Activated T-cell treated with anti-CD3 and anti-CD28 coated beads for 4 hours (primary cell): ENCODE measurements around the gene GM2A.

Source experiments
- DNase-seq: peaks from one replicate; pipeline ENCODE4 v3.0.0-alpha.2; 2020

Gene GM2A

DNA sequence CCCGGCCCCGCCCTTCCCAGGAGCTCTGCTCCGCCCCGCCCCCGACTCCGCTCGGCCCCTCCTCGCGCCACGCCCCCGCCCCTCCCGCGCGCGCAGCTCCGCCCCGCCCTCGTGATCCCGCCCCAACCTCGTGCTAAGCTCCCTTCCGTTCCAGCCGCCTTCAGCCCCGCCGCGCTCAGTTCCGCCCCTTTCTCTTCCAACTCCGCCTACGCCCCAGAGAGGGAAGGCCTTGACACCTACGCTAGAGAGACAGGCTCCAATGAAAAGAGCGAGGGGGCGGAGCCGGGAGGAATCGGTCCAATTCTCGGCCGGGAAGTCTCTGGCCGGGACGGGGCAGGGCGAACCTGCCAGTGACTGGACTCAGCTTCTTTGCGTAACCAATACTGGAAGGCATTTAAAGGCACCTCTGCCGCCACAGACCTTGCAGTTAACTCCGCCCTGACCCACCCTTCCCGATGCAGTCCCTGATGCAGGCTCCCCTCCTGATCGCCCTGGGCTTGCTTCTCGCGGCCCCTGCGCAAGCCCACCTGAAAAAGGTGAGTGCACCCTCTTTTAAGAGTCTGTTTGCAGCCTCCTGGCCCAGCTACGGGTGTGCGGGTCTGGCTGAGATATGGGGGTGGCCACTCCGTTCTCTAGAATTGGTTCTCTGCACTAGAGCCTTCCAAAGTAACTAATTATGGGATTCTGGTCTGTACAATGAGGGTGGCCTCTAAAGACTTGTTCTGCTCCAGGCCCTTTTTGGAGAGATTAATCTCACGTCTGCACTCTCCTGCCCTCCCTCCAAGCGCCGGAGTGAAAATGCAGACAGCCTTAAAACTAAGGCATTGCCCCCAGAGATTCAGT, at the start of gene GM2A:
Gene GM2A, plus strand, starts transcription at position 424 of the 843 bp plus-strand sequence. Its CDS starts 32 bp downstream, at position 456.
- peak; percentile 97 for DNase-seq

DNA sequence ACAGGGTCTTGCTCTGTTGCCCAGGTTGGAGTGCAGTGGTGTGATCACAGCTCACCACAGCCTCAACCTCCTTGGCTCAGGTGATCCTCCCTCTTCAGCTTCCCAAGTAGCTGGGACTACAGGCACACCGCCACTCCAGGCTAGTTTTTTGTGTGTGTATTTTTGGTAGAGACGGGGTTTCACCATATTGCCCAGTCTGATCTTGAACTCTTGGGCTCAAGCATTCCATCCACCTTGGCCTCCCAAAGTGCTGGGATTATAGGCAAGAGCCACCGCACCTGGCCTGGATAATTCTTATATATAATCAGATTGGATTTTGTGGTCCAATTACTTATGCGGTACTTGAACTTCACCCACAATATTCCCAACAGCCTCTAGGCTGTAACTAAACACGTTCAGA, 48.9 kb upstream of the GM2A start:
- no peak for DNase-seq

DNA sequence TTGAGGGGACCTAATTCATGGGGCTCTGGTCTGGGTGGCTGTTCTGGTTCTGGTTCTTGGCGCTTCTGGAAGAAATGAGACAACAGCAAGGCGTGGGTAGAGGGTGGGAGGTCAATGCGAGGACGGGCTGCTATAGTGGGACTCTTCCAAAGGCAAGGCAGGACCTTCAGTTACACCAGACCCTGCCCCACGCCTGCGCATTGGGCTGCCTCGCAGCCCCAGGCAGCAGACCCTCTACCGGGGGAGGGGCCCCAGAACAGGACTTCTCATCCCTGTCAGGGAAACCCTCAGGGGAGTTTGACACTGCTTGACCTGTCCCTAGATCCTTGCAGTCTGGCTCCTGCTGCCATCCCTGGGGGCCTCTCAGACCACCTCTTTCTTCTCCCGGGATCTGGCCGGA, 47.6 kb upstream of the GM2A start:
- DNase-seq: no peak

DNA sequence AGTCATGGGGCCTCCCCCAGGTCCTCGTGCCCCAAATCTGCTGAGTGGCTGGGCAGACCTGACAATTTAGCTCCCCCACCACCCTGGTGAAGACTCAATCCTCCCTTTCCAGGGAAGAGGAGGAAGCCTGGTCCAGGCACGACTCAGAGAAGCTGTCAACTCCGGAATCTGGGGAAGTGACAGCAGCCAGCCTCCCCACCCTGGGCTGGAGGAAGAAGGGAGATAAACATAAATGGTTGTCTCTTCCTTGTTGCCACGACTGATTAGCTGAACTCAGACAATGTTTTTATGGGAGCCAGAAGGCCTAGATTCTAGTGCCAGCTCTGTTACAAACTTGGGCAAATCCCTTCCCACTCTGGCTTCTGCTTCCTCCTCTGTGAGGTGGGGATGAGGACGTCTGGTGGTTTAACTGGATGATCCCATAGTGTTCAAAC, 44.5 kb upstream of the GM2A start:
- no peak for DNase-seq

DNA sequence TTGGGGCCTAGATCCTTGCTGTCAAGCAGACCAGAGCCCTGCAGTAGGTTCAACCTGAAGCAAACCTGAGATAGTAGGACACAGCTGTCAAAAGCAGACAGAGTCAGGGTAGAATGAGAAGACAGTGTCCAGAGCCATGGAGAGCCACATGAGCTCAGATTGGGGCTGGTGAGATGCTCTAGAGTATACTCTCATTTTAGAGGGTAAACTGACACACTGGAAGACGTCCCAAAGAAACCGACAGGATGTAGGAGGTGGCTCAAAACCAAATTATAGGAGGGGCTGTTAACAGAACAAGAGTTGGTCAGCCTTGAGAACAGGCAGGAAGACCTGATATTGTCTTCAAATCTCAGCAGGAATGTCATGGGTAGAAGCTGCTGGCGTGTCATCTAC, 40.6 kb upstream of the GM2A start:
- DNase-seq: no peak

DNA sequence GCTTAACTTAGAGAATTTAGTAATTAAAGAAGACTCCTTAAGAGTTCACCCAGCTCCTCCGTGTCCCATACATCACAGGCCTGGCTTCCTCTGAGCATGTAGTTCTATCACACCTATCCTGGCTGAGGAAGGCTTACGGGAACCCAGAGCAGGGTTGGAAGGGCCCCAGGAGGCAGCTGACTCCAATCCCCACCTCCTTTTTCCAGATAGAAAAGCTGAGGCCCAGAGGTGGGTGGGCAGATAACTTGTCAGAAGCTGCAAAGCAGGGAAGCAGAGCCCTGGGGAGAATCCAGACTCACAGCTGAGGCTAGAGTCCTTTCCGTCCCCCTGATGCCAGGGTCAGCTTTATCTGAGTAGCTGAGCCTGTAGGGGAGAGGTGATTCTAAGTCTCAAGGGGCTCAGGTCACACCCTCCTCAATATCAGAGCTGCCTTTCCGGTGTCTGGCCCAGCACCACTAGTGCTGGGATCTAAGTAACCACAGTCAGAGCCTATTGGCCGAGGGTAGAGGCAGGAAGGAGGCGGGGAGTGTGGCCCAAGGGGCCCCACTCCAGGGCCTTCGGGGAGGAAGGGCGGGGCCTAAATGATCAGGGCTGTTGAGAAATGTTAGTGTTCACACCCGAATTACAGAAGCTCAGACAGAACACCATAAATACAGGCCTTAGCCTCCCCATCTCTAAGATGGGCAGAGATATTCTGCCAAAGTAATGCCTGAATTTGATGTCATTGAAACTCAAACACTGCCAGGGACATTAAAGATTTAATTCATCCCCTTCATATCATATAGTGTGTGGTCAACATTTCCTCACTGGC, 39.0 kb upstream of the GM2A start:
- peak; percentile 64 for DNase-seq

DNA sequence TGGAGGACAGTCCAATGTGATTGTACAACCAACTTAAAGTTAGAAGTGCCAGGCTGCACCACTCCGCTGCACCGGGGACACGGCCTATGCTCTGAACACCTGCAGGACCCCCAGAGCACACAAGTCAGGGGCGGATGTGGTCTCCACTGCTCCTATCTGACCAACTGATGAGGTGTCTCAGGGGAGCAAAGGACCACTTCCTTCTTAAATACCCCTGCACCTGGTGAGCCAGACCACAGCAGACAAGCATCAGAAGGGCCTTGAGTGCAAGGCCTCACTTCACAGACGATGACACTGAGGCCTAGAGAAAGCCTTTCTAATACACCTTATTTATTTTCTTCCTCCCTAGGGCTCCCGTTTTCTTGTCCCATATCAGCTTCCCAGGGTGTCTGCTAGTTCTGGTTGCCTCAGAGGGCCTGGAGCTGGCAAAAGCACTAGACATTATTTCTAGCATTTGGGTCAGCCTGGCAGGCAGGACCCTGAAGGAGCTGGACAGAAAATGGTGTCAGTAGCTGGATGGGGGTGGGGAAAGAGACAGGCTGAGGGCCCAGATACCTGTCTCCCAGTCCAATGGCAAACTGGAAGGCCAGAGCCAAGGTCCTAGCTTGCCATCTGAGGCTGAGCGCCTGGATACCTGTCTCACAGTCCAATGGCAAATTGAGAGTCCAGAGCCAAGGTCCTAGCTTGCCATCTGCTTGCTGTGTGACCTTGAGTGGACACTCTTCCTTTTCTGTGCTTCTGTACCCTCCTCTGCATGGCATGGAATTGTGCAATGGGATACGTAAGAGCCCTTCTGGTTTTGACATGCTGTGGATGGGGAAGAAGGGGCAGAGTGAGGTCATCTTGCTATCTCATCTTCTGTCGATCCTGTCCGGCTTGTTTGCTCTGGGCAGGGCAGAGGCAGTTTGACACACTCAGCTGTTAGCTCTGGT, 38.1 kb upstream of the GM2A start:
- DNase-seq: no peak

DNA sequence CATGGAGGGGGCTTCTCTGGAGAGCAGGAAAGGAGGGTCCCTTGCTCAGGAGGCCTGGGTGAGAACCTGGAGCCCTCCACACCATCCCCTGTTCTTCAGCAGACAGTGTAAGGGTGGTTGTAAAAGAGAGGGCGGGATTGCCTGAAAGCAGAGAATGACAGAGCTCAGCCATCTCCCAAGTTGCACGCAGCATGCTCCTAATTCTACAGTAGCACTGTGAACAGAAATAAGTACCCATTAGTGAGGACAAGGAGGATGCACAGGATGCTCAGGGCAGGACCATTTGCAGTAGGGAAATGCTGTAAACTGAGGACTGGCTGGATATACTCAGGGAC, 37.5 kb upstream of the GM2A start:
- DNase-seq: no peak

DNA sequence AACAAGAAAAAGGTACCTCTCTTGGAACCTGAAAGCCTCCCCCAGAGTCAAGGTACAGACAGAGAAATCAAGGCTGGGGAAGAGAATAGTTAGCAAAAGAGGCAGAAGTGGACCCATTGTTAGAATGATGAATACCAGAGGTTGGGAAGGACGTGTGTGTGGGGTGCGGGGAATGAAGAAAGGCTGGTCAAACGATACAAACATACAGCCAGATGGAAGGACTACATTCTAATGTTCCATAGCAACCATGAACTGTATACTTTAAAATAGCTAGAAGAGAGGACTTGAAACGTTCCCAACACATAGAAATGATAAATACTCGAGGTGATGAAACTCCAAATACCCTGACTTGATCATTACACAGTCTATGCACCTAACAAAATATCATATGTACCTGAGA, 36.2 kb upstream of the GM2A start:
- no peak for DNase-seq

DNA sequence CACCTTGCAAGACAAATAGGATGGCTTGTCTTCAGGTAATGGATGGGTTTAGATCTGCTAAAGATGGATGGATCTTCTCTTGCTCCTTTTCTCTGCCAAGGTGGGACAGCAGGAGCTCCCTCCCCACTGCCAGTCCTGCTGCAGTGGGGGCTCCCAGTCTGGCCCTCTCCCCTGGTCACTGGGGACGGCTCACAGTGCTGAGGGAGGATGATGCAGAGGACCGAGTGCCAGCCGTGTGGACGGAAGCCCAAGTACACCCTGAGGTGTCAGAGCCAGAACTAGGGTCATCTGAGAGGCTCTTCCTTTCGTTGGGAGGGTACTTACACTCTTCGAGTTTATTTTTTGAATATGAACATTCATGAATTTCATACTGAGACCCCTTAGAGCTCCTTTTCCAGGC, 34.8 kb upstream of the GM2A start:
- no peak for DNase-seq

DNA sequence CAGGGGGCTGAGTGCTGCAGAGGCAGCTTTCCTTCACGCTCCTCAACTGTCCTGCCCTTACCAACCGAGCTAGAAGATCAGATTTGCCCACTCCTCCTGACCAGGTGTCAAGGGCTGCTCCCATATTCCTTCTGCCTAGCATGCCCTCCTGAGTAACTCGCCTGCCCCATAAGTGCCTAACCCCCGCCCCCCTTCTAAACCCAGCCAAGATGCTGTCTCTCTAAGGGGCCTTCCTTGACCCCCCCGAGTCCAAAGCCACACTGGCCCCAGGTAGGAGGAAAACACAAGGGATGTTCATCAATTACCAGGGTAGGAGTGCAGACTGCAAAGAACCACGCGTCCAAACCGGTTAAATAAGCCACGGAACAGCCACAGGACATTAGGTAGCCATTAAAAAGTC, 33.8 kb upstream of the GM2A start:
- DNase-seq: no peak

DNA sequence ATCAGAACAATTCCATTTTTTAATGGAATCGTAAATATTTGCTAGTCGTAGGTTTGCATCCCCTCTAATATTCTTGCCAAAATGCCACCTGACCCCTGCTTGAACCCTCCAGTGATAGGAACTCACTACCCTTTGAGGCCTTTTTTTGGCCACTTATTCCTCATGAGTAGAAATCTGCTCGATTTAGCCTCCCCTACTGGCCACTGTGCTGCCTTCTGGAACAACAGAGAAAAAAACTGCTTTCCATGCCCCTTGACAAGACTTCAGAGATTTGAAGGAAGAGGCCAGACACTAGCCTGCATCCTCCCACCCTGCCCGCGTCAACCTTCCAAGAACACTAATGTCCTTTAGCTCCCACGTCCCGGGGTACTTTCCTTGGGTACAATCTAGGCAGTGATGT, 33.2 kb upstream of the GM2A start:
- DNase-seq: no peak

DNA sequence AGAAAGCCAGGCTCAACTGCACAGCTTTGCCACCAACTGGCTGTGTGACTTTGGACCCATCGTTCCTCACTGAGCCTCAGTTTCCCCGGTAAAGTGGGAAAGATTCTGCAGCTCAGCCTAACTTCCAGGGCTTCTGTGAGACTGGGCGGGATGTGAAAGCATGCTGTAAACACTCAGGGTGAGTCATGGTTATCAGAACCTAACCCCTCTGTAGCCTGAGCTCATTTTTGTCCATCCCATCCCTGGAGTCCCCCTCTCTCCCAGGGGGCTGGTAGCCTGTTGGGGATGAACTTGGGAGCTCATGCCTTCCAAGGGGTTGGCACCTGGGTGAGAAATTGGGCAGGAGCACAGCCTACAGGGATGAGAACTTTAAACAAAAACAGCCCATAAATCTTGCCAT, 31.4 kb upstream of the GM2A start:
- no peak for DNase-seq

DNA sequence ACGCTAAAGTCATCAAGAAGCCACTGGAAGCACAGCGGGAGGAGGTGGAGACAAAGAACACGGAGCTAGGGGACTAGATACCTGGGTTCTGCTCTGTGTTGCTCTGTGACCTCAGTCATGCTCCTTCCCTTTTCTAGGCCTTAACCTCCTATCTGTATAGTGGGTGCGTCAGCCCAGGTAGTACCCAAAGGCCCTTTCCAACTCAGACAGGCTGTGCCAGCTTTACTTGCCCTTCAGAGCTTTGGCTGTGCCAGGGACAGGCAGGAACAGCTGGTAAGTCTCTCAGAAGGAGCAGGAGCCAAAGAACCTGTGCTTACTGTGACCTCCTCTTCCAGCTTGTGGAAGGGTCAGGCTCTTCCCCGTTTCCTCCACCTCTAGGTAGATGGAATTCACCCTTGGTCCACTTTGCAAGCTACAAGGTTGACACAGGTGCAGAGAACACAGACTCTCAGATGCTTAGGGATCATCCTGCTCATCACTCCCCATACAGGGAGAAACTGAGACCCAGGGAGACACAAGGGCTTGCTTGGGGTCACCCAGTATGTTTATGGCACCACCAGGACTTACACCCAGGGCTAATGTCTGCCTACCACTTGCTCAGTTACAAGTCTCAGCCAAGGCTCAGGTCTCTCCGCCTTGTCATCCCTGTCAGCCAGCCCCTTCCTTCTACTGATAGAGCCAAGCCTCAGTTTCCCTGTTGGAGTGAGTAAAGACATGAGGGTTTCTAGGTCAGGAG, 30.8 kb upstream of the GM2A start:
- no peak for DNase-seq

DNA sequence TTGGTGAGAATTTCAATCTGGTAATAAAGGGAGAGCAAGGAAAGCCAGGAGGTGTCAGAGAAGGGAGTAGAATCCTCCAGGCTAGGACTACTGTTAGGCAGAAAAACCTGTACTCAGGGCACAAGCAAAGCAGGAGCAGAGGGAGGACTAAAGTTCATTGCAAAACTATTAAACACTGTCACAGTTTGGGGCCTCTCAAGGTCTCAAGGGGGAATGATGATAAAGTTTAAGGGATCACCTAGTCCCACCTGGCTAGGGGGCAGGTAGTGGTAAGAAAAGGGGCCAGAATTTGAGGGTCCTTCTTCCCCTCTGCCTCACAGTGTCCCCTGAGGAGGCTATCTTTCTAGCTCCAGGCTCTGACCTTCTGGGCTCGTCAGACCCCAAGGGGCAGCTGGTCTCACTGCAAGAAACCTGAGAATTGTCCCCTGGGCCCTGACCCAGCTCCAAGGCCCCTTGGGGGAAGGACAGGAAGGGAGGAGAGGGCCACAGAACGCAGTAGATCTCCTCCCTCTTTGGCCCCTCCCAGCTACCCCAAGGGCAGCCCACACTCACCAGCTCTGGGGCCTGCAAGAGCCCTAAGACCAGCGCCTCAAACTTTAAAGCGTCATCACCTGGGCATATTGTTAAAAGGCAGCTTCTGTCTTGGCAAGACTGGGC, 30.1 kb upstream of the GM2A start:
- DNase-seq: no peak

DNA sequence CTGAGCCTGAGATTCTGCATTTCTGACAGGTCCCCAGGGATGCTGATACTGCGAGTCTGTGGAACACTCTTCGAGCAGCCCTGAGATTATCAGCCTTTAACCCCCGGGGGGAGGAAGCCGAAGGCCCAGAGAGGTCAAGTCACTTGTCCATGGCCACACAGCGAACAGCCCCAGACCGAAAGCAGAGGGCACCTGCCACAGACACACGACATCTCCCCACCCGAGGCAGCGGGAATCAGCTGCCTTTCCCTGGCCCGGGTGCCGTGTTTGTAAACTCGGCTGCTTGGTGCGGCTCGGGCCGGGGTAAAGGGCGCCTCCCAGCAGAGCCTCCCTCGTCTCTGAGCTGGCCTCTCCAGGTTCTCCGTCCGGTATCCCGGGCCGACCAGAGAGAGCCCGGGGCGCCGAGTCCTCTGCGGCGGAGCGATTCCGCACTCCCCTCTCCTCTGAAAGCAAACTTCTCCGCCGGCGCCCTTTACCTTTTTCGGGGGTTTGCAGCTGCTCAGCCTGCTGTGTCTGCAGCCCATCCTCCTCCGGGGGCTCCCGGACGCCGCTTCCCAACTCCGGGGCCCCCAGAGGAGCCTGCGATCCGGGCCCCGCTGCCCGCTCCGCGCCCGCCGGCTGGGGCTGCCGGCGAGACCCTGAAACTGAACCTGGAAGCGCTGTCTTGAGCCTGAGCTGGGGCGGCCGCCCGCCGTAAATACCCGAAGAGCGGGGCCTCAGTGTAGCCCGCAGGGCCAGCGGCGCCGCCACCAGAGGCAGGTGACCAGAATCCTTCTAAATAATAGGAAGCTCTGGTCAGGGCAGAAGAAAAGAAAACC, 29.3 kb upstream of the GM2A start, which contains the start of gene CCDC69:
Gene CCDC69, minus strand, starts transcription at position 646 of the 818 bp plus-strand sequence. Its CDS starts 122 bp downstream, at position 524.
- no peak for DNase-seq

DNA sequence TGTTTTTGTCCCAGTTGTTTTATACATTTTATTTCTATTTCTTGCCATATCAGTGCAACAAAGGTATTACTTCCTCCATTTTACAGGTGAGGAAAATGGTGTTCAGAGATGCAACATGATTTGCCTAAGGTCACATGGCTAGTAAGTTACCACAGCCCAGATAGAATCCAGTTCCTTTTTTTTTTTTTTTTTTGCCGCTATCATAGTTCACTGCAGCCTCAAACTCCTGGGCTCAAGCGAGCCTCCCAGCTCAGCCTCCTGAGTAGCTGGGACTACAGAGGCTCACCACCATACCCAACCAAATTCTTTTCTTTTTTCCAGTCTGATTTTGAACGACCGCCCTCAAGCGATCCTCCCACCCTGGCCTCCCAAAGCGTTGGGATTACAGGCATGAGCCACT, 28.6 kb upstream of the GM2A start:
- DNase-seq: no peak

DNA sequence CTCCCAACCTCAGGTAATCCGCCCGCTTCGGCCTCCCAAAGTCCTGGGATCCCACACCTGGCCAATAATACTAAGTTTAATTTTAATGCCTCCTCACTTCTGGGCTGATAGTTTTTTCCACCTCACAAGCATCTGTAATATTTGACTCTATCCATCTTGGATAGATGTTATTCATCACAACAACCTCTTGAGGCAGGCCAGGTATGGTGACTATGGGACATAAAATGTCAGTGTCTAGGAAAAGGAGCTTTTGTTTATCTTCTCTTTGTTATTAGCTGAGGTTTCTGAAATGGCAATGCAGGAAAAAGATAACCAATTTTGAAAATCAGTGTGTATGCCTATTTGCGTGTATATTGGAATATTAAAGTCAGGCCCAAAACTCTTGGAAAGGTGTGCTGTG, 27.9 kb upstream of the GM2A start:
- no peak for DNase-seq

DNA sequence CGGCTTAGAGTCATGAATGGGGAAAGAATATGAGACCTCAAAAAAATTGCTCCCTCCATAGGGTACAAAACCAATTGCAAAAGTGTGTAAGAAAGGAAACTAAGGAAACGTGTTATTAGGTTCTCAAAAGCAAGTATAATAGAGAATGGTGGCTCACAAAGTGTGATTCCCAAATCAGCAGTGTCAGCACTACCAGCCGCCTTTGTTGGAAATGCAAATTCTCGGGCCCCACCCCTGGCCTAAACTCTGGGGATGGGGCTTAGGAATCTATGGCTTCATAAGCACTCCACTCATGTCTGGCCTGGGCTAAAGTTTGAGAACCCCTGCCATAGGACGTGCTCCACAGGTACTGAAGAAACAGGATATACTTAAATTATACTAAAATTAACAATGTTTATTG, 27.5 kb upstream of the GM2A start:
- no peak for DNase-seq

DNA sequence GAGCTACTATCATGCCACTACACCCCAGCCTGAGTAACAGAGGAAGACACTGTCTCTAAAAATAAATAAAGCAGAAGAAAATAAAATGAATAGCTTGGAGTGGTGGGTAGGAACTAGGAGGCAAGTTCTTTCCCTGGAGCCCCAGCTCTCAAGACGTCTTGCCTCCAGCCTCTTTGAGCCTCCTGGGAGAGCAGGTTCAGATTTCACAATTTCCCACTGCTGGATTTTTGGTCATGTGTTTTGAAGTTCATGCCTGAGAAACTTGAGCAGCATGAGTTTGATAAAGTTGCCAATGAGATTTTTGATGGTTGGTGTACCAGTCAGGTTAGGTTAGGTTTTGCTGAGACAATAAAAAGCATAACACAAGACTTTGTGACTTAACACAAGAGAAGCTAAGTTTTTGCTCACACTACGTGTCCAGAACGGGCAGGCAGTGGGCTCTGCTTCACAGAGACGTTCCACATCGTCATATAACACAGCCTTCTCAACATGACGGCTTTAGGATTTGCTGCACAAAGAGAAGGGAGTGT, 25.0 kb upstream of the GM2A start:
- no peak for DNase-seq

DNA sequence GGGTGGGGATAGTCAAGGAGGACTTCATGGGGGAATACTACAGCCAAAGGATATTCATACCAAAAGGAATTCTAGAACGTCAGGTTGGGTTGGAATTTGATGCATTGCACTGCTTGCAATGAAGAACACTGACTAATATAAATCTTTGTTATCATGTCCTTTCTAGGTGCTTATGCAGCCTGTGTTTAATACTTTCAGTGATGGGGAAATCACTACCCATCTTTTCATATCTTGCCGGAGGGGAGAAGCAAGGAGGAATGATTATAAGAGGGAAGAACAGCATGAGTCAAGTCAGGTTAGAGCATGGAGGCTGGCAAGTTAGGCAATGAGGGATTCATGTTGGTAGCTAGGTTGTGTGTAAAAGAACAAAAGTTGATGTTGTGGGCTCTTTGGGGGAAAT, 24.0 kb upstream of the GM2A start:
- DNase-seq: no peak
